ENCODE results near the gene TMC5.

DNA sequence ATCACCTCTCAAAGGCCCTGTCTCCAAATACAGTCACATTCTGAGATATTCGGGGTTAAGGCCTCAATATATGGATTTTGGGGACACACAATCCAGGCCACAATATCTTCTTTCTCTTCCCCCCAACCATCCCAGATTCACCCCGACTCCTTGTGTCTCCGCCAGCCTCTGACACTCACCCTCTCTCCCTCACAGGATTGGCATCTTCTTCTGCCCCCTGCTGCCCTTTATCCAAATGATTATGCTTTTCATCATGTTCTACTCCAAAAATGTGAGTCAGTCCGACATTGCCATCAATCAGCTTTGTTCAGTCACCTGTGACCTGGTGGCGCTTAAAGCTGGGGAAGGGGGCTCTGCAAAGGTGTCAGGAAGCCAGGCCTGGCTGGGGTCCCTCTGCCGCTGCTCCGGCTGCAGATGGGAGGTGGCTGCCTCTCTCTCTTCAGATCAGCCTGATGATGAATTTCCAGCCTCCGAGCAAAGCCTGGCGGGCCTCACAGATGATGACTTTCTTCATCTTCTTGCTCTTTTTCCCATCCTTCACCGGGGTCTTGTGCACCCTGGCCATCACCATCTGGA is 69.2 kb downstream of the TMC5 start:
- TF ChIP-seq EZH2 (optimal IDR thresholded peaks at IDR 0.05; ENCODE audit: low read depth, low read length): no peak
- TF ChIP-seq, protein P1, sequence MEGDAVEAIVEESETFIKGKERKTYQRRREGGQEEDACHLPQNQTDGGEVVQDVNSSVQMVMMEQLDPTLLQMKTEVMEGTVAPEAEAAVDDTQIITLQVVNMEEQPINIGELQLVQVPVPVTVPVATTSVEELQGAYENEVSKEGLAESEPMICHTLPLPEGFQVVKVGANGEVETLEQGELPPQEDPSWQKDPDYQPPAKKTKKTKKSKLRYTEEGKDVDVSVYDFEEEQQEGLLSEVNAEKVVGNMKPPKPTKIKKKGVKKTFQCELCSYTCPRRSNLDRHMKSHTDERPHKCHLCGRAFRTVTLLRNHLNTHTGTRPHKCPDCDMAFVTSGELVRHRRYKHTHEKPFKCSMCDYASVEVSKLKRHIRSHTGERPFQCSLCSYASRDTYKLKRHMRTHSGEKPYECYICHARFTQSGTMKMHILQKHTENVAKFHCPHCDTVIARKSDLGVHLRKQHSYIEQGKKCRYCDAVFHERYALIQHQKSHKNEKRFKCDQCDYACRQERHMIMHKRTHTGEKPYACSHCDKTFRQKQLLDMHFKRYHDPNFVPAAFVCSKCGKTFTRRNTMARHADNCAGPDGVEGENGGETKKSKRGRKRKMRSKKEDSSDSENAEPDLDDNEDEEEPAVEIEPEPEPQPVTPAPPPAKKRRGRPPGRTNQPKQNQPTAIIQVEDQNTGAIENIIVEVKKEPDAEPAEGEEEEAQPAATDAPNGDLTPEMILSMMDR (IDR thresholded peaks at IDR 0.05; ENCODE audit: low read length): no peak
